Activated CD8-positive, alpha-beta T cell treated with anti-CD3 and anti-CD28 coated beads, Interleukin-2, amount 10 ng/mL, durations not matched to agents 7 days and 5 days (primary cell): ENCODE measurements around the gene FSTL1. TPM values are rescaled to one million over a fixed set of nuclear protein-coding genes. Genes with fewer than 3 reads are reported as not detected.

Experiments used
- ATAC-seq: fragments of 150-1000 bp; cut with Tn5 transposase; one replicate; pipeline ENCODE4 v1.10.0; 2021; ENCODE audit warnings: moderate library complexity
- CTCF ChIA-PET: fragments of 350-600 bp; sonication (Branson Sonifier 250); formaldehyde crosslinking; loops from one replicate; lab custom pipeline; 2021; ENCODE audit warnings: antibody characterized with exemption; lab: Charles Lee
- POLR2A ChIA-PET: fragments of 350-600 bp; sonication (Branson Sonifier 250); formaldehyde crosslinking; loops from one replicate; lab custom pipeline; 2021; ENCODE audit warnings: antibody characterized with exemption; lab: Charles Lee
- DNase-seq: peaks from one replicate; pipeline ENCODE4 v3.0.0-alpha.2; 2020
- H3K27ac Mint-ChIP-seq: one replicate; pipeline ENCODE4 v1.8.0; 2021; ENCODE audit warnings: mild to moderate bottlenecking, mixed read lengths
- H3K27me3 Mint-ChIP-seq: one replicate; pipeline ENCODE4 v1.8.0; 2021; ENCODE audit warnings: low read depth, mixed read lengths
- H3K36me3 Mint-ChIP-seq: one replicate; pipeline ENCODE4 v1.8.0; 2021; ENCODE audit warnings: low read depth, mixed read lengths
- H3K4me1 Mint-ChIP-seq: one replicate; pipeline ENCODE4 v1.8.0; 2021; ENCODE audit warnings: low read depth, mixed read lengths
- H3K4me3 Mint-ChIP-seq: one replicate; pipeline ENCODE4 v1.8.0; 2021; ENCODE audit warnings: mild to moderate bottlenecking, mixed read lengths
- H3K9me3 Mint-ChIP-seq: one replicate; pipeline ENCODE4 v1.8.0; 2022; ENCODE audit warnings: mixed read lengths; ENCODE audit not compliant: insufficient read depth
- total RNA-seq, 2 experiments: library from RNA; stranded (reverse); gene quantifications; one replicate each; pipeline ENCODE4 v1.2.3, GENCODE V29; 2021

The FSTL1 gene
- total RNA-seq, 2 experiments from 2014 or later: 0.37 to 0.50 TPM

DNA sequence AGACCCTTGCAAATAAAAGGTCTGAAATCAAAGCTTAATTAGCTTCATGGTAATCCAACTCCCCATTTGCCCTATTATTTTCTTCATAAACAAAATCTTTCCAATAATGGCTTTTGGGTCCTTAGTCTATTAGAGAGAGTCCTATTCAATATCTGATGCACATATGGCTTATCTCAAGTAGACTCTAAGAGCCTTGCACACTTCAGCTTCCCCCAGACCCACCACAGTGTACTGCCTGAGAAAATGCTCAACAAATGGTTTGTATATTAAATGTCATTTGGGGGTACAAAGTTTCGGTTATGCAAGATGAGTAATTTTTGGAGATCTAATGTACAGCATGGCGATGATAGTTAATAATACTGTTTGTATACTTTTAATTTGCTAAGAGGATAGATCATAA is 28.9 kb downstream of the FSTL1 start:
- ChIA-PET POLR2A (interaction anchor here (1.2 kb wide), 1 partner anchor 73 kb away, joined by 3 read pairs; the partner anchor contains the start of gene LRRC58), CTCF (interaction anchor here (0.6 to 7.7 kb wide), 4 partner anchors 135 to 1076 kb away, joined by 3 to 164 read pairs (median 68); no protein-coding TSS in a partner anchor)
- no peaks in the 10 kb centered on the region for H3K36me3 Mint-ChIP-seq
- no peak for DNase-seq
- peaks cover 15% of the 10 kb centered on the region for H3K27me3 Mint-ChIP-seq
- no peak overlapping the region for H3K27ac Mint-ChIP-seq
- no peak for ATAC-seq
- H3K4me1 Mint-ChIP-seq: peaks cover 27% of the 10 kb centered on the region
- no peak overlapping the region for H3K4me3 Mint-ChIP-seq
- H3K9me3 Mint-ChIP-seq: no peaks in the 10 kb centered on the region

DNA sequence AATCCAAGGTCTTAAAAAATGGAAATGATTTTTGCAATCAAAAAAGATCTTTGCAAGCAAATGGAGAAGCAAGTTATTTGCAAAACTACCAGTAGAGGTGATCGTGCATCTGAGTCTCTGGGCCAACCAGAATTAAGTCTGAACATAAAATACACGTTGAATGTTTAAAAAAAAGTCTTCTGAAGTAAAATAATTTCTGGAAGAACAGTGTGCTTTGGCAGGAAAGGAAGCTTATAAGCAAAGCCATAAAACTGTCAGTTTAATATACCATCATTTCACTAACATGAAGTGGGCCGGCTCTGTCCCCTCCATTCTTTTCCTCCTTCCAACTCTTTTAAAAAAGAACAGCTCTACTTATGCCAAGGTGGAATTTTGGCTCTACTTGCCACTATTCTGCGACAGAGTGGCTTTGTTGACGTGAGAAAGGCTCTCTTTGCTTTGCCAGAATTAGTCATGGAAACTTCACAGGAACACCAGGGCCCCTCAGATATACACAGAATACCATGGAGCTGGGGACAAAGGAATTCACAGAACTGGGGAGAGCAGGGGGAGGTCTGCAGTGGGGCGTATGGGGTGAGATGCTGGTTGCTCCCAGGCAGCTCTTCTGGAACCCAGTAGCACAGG is 29.8 kb downstream of the FSTL1 start:
- ChIA-PET CTCF (interaction anchor here (1.2 to 7.7 kb wide), 3 partner anchors 136 to 529 kb away, joined by 3 to 164 read pairs (median 134); no protein-coding TSS in a partner anchor), POLR2A (interaction anchor here (1.2 kb wide), 1 partner anchor 72 kb away, joined by 3 read pairs; the partner anchor contains the start of gene LRRC58)
- H3K27ac Mint-ChIP-seq: no peak overlapping the region
- peaks cover 12% of the 10 kb centered on the region for H3K27me3 Mint-ChIP-seq
- no peak overlapping the region for H3K4me3 Mint-ChIP-seq
- DNase-seq (no peak), ATAC-seq (no peak)
- peaks cover 30% of the 10 kb centered on the region for H3K4me1 Mint-ChIP-seq
- no peaks in the 10 kb centered on the region for H3K36me3 Mint-ChIP-seq
- no peaks in the 10 kb centered on the region for H3K9me3 Mint-ChIP-seq

DNA sequence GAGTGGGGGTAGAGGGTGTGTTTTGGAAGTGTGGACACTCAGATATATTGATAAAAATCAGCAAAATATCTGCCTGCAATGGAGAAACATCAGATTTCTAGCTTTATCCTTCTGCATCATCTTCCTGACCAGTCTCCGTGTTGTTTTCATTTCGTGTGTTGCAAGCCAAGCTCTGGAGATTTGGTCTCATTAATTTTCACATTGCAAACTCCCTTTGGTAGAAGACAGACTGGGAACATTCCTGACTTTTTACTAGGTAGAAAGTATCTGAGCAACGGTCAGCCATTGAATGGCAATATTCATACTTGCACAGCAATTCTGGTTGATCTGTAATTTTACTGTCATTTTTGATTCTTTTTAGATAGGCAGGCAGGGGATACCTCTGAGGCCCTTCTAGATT is 30.4 kb downstream of the FSTL1 start:
- POLR2A ChIA-PET: no interaction called here
- ATAC-seq (no peak), DNase-seq (no peak)
- no peaks in the 10 kb centered on the region for H3K9me3 Mint-ChIP-seq
- peaks cover 12% of the 10 kb centered on the region for H3K27me3 Mint-ChIP-seq
- H3K36me3 Mint-ChIP-seq: no peaks in the 10 kb centered on the region
- no peak overlapping the region for H3K27ac Mint-ChIP-seq
- CTCF ChIA-PET: interaction anchor here (1.2 to 7.7 kb wide), 3 partner anchors 87 to 174 kb away, joined by 4 to 164 read pairs (median 134); no protein-coding TSS in a partner anchor
- peaks cover 30% of the 10 kb centered on the region for H3K4me1 Mint-ChIP-seq
- H3K4me3 Mint-ChIP-seq: no peak overlapping the region

DNA sequence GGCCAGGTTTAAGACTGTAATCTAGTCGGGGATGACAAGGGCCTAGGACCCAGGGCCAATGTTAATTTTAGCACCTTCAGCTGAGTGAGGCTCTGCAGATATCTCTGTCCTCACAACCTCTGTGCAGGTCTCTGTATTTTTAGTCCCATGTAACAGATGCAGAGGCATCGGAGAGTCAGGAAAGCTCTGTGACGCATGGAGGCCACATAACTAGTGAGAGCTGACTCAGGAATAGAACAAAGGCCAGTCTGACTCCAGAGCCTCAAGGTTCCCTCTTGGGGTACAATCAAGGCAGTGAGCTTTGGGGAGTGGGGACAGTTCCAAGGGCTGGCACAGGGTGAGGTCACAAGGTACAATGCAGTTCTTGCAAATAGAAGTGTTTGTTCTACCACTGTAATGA is 31.0 kb downstream of the FSTL1 start:
- Mint-ChIP-seq H3K9me3 (no peaks in the 10 kb centered on the region), H3K36me3 (no peaks in the 10 kb centered on the region), H3K27ac (no peak overlapping the region), H3K4me3 (no peak overlapping the region), H3K4me1 (peaks cover 30% of the 10 kb centered on the region), H3K27me3 (peaks cover 9% of the 10 kb centered on the region)
- DNase-seq (no peak), ATAC-seq (no peak)
- ChIA-PET POLR2A (no interaction called here), CTCF (interaction anchor here (0.9 to 7.7 kb wide), 9 partner anchors 12 to 375 kb away, joined by 3 to 164 read pairs (median 4); no protein-coding TSS in a partner anchor)

DNA sequence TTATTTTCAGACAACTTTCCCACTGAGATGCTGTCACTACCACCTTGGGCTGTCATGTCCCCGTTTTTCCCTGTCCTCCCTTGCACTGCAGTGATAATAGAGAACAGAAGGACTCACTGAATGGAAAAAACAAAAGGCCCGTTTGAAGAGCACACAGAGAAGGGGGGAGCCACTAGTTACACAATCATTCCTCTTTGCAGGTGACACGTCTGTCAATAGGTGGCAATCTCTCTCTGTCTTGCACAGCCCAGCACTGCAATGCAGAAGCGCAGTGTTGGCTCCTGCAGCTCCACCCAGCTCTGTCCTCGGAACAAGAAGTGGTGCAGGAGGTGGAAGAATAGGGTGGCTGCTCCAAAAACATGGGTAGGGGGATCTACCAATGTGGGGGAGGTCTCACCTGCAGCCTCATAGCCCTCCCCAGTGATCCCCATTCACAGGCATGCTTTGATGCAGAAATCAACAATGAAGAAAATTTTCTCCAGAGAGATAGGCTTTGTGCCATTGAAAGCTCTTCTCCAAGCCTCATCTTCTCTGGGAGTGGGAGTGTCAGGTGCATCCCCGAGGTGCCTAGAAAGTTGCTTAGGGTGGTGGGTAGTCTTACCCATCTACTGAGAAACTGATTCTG is 31.8 kb downstream of the FSTL1 start:
- Mint-ChIP-seq H3K4me1 (peaks cover 23% of the 10 kb centered on the region), H3K36me3 (no peaks in the 10 kb centered on the region), H3K4me3 (no peak overlapping the region), H3K27me3 (peaks cover 8% of the 10 kb centered on the region), H3K9me3 (no peaks in the 10 kb centered on the region), H3K27ac (no peak overlapping the region)
- POLR2A ChIA-PET: interaction anchor here (1.3 to 2.0 kb wide), 2 partner anchors 70 to 139 kb away, joined by 3 to 11 read pairs; partner anchors contain the start of gene LRRC58
- peak; percentile 74 for ATAC-seq
- DNase-seq: peak; percentile 55
- CTCF ChIA-PET: interaction anchor here (0.7 to 7.7 kb wide), 19 partner anchors 10 to 609 kb away, joined by 3 to 164 read pairs (median 16); partner anchors contain the start of genes FSTL1 and LRRC58

DNA sequence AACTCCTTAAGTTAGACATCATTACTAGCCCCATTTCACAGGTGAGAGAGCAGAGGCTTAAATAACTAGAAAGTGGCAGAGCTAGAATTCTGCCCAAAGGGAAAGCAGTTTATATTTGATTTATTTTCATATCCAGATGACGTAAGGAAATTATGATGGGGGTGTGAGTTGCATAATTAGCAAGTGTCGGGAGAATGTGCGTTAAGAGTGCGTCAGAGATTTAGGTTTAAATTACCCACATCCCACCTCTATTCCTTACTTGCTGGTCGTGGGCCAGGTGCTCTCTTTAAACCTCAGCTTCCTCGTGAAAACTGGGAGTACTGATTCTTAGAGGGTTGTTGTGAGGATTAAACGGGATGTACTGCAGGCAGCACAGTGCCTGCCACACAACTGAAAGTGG is 32.3 kb downstream of the FSTL1 start:
- no peaks in the 10 kb centered on the region for H3K9me3 Mint-ChIP-seq
- peaks cover 8% of the 10 kb centered on the region for H3K27me3 Mint-ChIP-seq
- no peaks in the 10 kb centered on the region for H3K36me3 Mint-ChIP-seq
- H3K27ac Mint-ChIP-seq: no peak overlapping the region
- no peak for DNase-seq
- ChIA-PET CTCF (interaction anchor here (0.7 to 7.7 kb wide), 35 partner anchors 10 to 608 kb away, joined by 3 to 164 read pairs (median 5); partner anchors contain the start of genes FSTL1, GSK3B and LRRC58), POLR2A (interaction anchor here (1.3 to 2.0 kb wide), 3 partner anchors 70 to 323 kb away, joined by 3 to 11 read pairs (median 3); partner anchors contain the start of gene LRRC58)
- no peak for ATAC-seq
- no peak overlapping the region for H3K4me3 Mint-ChIP-seq
- peaks cover 20% of the 10 kb centered on the region for H3K4me1 Mint-ChIP-seq

DNA sequence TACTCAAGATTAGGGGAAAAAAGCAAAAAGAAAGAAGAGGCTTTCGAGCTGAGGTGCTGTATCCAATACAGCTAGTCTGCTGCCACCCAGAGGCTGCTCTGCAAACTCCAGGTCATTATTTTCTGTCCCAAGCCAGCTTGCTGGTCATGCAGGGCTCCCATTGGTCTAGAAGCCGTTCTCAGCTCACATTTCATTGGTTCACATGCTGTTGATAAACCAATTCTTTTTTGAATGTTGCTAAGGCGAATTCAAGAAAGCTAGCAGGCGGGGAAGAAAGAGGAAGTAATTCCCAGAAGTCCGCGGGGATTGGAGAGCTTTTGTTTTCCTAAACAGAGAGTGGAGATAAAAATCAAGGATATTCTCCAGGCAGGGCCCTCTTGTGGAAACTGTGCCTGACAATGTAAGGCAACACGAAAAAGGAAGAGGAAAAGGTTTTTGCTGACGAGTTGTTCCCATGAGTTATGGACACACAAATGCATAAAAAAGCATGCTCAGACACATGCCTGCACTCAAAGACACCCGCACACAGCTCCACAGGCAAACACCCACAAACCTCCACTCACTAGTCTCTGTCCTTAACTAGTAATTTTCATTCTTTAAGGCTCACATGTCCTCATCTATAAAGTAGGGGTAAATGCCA is 33.4 kb downstream of the FSTL1 start:
- Mint-ChIP-seq H3K27me3 (peaks cover 8% of the 10 kb centered on the region), H3K4me1 (peaks cover 20% of the 10 kb centered on the region), H3K4me3 (peak overlapping the region; percentile 76), H3K36me3 (no peaks in the 10 kb centered on the region), H3K9me3 (no peaks in the 10 kb centered on the region), H3K27ac (peak overlapping the region; percentile 43)
- ChIA-PET CTCF (interaction anchor here (0.5 to 7.7 kb wide), 66 partner anchors 8 to 608 kb away, joined by 3 to 164 read pairs (median 4); partner anchors contain the start of genes FSTL1, GSK3B and LRRC58), POLR2A (interaction anchor here (0.6 to 2.0 kb wide), 5 partner anchors 68 to 322 kb away, joined by 3 to 11 read pairs (median 3); partner anchors contain the start of gene LRRC58)
- peak; percentile 99 for ATAC-seq
- DNase-seq: peak; percentile 94

DNA sequence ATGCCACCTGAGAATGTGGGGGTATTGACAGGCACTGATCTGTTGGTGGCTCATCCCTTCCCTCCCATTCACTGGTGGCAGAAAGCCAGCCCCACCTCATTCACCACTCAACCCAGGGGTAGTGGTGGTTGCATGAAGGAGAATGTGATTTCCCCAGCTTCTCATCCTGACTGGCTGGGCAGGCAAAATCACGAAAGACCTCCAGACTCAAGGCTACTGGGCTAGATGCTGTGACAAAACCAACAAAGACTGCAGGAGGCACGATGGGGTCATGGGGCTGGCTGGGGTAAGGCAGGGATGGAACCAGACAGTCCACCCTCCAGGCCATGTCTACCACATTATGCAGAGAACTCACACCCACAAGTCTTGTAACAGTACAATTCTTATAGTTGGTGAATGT is 33.9 kb downstream of the FSTL1 start:
- H3K9me3 Mint-ChIP-seq: no peaks in the 10 kb centered on the region

DNA sequence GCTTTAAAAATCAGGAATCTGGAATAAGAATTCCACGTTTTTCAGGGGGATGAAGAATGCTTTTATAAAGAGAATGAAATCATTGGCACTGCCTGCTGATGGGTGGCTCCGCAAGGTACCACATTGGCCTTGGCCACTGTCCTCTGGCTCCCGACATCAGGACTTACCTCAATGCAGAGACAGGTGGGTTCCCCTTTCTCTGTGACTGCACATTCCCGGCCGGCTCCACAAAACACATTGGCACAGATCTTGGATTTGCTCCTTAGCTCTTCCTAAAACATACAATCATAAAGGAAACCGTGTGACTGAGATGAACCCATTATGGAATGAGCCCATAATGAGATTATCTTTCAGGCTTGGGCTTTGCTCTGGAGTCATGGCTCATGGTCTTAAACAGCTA is 35.0 kb downstream of the FSTL1 start:
- Mint-ChIP-seq H3K27ac (no peak overlapping the region), H3K27me3 (peaks cover 8% of the 10 kb centered on the region)
- no peak for DNase-seq

More for the DNA sequence above, 33.9 kb downstream of the FSTL1 start:
- Mint-ChIP-seq H3K4me1 (peaks cover 20% of the 10 kb centered on the region), H3K4me3 (peak overlapping the region; percentile 76), H3K27ac (peak overlapping the region; percentile 43), H3K36me3 (no peaks in the 10 kb centered on the region), H3K27me3 (peaks cover 8% of the 10 kb centered on the region)
- CTCF ChIA-PET: interaction anchor here (0.7 to 7.7 kb wide), 61 partner anchors 9 to 608 kb away, joined by 3 to 164 read pairs (median 4); partner anchors contain the start of gene LRRC58
- DNase-seq: no peak
- ATAC-seq: peak; percentile 40
- POLR2A ChIA-PET: interaction anchor here (0.8 to 2.0 kb wide), 4 partner anchors 68 to 321 kb away, joined by 3 to 11 read pairs (median 3); partner anchors contain the start of gene LRRC58

DNA sequence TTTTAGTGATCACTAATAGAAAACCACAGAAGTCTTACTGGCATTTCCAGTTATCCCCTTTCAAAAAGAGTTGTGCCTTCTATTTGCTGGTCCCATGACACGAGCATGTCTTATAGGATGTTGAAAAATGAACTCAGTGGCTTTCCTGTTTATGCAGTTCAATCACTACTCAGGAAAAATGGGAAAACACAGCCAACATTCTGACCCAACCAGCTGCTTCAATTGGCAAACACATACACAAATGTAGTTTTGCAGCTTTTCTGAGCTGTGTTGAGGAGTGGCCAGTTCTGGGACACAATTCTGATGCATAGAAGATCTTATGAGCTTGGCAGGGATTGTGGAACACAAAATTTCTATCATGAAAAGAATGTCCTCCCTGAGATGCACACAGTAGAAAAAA is 40.3 kb downstream of the FSTL1 start:
- ChIA-PET CTCF (interaction anchor here (0.6 to 2.2 kb wide), 3 partner anchors 77 to 1208 kb away, joined by 3 to 7 read pairs (median 3); no protein-coding TSS in a partner anchor), POLR2A (no interaction called here)
- Mint-ChIP-seq H3K36me3 (no peaks in the 10 kb centered on the region), H3K4me3 (no peak overlapping the region), H3K27ac (no peak overlapping the region), H3K27me3 (no peaks in the 10 kb centered on the region), H3K9me3 (no peaks in the 10 kb centered on the region), H3K4me1 (no peaks in the 10 kb centered on the region)
- DNase-seq (no peak), ATAC-seq (no peak)

More for the DNA sequence above, 35.0 kb downstream of the FSTL1 start:
- Mint-ChIP-seq H3K9me3 (no peaks in the 10 kb centered on the region), H3K4me3 (no peak overlapping the region), H3K4me1 (peaks cover 20% of the 10 kb centered on the region), H3K36me3 (no peaks in the 10 kb centered on the region)
- POLR2A ChIA-PET: no interaction called here
- CTCF ChIA-PET: interaction anchor here (1.0 to 7.7 kb wide), 10 partner anchors 11 to 607 kb away, joined by 3 to 164 read pairs (median 14); no protein-coding TSS in a partner anchor
- no peak for ATAC-seq

DNA sequence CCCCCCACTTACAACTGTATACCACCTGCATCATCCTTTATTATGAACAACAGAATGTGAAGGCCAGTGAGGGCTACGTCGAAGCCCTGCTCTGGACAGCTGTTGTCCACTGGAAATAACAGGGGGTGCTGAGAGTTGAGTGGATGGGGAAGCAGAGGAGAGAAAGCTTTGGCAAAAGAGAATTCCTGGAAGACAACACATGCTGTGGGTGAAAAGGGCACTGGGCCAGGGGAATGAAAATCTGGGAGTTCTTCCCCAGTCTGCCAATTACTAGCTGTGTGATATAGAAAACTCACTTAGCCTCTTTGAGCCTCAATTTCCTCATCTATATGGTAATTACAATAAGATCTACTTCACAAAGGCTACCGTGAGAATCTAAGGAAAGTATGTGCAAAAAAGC is 40.7 kb downstream of the FSTL1 start:
- no peaks in the 10 kb centered on the region for H3K36me3 Mint-ChIP-seq
- ATAC-seq (no peak), DNase-seq (no peak)
- H3K9me3 Mint-ChIP-seq: no peaks in the 10 kb centered on the region
- ChIA-PET POLR2A (no interaction called here), CTCF (interaction anchor here (0.6 to 2.2 kb wide), 2 partner anchors 149 to 1208 kb away, joined by 3 to 7 read pairs; no protein-coding TSS in a partner anchor)
- H3K27me3 Mint-ChIP-seq: no peaks in the 10 kb centered on the region
- no peak overlapping the region for H3K27ac Mint-ChIP-seq
- no peak overlapping the region for H3K4me3 Mint-ChIP-seq
- H3K4me1 Mint-ChIP-seq: no peaks in the 10 kb centered on the region
